GM18951 (cell line): ENCODE results near the gene ACCSL.

ENCODE experiments used
- POLR2A ChIP-seq: IDR thresholded peaks from 4 replicates; pipeline ENCODE4 v1.6.1; 2011; ENCODE audit warnings: mild to moderate bottlenecking; ENCODE audit not compliant: insufficient read length, insufficient read depth; ENCODE audit errors: extremely low read depth
- in situ Hi-C: fragments of 300-500 bp; cut with MboI; formaldehyde crosslinking; loops from one replicate; pipeline ENCODE4 v1.12.0; 2022; ENCODE audit warnings: low sequenced_read_pairs, mixed read lengths, inconsistent platforms; ENCODE audit not compliant: unreplicated experiment

Gene ACCSL

DNA sequence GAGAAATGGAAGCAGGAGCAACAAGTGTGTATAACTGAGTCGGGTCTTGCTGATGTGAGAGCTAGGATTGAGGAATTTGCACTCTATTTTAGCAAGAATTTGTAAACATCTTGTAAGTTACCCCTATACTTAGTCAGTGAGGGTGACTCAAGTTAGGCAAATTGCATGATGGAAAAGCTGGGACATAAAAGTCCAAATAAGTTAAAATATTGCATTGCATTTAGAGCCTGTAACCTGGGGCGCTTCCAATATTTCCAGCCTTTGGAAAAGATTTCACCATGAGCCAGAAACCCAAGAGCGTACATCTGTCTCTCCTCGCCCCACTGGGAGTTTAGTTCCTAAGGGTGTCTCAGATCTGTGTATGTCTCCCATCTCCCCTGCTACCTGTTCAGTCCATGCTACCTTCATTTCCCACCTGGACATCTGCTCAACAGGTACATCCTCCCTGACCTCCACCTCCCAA lies 37.0 kb upstream of the ACCSL start:
- in situ Hi-C loops: no loop called here
- no peak for TF ChIP-seq POLR2A

DNA sequence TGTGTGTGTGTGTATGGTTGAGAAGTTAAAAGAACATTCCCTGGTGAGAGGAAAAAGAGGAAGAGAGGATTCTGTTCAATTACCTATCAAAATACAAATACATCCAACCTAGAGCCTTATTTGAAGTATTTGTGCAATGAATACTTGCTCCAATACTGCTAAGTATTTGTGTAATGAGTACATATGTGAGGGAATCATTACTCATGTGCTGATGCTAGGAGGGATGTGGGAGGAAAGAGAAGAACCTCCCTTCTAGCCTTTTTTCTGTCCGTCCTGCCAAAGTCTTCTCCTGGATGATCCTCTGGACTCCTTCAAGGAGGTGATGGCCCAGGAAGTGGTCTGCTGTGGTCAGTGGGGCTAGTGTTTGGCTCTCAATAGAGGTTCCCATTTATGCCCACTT lies 36.0 kb upstream of the ACCSL start:
- no peak for TF ChIP-seq POLR2A
- in situ Hi-C loops: no loop called here

DNA sequence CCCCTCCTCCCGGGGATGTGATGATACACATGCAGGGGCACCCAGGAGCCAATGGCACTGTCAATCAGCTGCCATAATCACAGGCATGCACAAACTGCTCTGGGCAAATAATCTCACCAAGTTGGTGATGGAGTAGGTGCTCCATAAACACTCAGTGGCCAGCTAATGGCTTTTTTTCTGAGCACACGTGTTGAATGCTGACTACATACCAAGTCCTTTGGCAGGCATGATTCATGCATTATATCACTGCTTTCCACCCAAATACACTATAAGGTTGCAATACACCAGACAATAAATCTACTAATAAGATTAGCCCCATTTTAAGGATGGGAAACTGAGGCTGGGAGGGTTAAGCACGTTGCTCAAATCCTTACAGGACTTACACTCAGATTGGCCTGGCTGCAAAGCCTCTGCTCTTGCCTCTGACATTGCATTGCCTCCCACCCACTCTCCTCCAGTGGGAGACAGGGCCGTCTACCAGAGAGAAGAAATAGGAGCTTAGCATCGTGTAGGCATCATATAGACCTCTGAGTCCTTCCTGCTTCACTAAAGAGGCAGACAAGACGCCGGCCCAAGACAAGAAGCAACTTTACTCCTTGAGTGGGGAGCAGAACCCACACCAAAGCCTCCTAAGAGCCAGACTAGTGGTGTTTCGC lies 32.7 kb upstream of the ACCSL start:
- in situ Hi-C loops: no loop called here

DNA sequence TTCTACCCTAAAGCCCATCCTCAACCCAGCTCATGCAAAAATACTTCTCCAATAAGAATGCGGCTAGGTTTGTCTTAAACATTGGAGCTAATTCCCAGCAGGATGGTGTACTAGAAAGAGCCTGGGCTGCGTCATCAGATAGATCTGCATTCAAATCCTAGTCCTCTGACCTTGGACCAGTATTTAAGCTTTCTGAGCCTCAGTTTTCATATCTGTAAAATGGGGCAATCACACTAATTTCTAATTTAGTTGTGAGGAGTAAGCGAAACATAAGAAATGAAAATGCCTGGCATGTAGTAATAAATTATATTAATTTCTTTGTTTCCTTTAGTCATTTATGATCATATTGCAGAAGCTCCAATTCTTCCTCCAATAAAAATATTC lies 32.2 kb upstream of the ACCSL start:
- in situ Hi-C loops: no loop called here
- TF ChIP-seq POLR2A: no peak

More for the DNA sequence above, 32.7 kb upstream of the ACCSL start:
- TF ChIP-seq POLR2A: no peak

GRCh38 chr11:44016131-44016530 lies 31.6 kb upstream of the ACCSL start:
- in situ Hi-C loops: no loop called here
- no peak for TF ChIP-seq POLR2A

DNA sequence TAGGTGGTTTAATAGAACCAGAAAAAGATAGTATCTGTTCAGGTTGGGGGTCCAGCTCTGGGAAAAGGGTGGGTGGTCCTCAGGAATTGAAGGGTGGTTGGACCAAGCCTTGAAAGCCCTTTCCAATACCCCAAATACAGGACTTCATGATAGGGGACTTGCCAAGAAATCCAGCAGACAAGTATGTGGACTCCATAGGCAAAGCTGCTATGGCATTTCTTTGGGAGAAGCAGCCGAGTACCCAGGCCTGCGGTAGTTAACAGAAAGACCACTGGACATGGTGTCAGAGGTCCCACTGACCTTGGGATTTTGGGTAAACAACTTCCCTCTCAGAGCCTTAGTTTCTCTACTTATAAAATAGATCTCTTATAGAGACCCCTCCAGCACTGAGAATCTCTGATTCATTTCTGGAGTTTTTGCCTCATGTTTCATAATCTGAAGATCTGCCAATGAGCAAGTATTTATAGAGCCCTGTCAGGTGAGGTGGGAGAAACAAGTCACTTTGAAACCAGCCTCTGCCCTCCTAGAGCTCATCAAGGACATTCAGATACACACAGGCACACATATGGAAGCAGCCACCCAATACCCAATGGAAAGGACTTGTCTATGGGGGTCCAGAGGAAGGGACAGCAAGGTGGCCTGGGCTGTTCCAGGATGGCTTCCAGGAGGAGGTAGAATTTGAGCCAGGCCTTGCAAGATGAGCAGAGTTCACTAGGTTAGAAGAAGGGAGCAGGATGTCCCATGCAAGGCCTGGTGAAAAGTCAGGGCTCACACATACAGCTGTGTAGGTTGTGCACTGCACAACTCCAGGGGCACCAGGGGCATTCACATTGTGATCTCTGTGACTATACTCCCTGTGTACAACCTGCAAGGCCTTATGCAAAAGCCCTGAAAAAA lies 31.0 kb upstream of the ACCSL start:
- in situ Hi-C loops: no loop called here
- TF ChIP-seq POLR2A: no peak

DNA sequence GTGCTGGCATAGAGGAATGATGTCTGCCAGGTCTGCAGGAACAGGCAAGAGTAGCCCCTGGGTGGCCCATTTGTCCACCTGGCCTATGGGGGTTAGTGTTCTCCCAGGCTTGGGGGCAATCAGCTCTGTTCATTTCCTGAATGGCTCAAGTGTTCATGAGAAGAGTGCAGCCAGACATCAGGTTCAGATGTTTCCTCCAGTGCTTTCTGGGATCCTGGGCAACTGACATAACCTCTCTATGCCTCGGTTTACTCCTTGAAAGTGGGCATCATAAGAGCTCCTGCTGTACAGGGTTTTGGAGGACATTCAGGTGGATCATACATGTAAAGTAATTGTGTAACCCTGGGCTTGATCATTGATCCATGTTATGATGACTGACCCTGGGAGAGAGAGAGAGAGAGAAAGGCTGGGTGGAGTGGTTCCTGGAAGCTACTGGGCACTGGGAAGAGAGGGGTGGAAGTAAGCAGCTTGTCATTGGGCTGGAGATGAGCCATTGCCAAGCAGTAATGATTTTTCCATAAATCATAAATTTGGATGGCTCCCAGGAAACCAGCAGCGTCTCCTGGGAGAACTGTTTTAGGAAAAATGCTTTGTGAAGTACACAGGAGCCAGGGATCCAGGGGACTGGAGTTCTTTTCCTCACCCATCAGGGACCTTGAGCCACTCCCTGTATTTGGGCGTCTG lies 30.2 kb upstream of the ACCSL start:
- no peak for TF ChIP-seq POLR2A
- in situ Hi-C loops: no loop called here

GRCh38 chr11:44018127-44018521 lies 29.7 kb upstream of the ACCSL start:
- TF ChIP-seq POLR2A: no peak
- in situ Hi-C loops: no loop called here

DNA sequence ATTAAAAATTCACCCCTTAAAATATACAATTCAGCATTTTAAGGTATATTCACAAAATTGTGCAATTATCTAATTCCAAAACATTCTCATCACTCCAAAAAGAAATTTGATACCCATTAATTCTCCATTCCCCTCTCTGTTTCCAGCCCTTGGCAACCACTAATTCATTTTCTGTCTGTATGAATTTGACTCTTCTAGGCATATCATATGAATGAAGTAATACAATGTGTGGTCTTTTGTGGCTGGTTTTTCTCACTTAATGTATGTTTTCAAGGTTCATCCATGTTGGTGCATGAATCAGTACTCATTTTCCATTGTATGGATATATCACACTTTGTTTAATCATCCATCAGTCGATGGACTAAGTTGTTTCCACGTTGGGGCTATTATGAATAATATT lies 29.0 kb upstream of the ACCSL start:
- TF ChIP-seq POLR2A: no peak
- in situ Hi-C loops: no loop called here

- TF ChIP-seq POLR2A: no peak
- in situ Hi-C loops: no loop called here
Observed at GRCh38 chr11:44024977-44025376, 22.8 kb upstream of the ACCSL start.

GRCh38 chr11:44025727-44026126 lies 22.1 kb upstream of the ACCSL start:
- no peak for TF ChIP-seq POLR2A
- in situ Hi-C loops: no loop called here

- in situ Hi-C loops: no loop called here
Observed at GRCh38 chr11:44028401-44028800, 19.4 kb upstream of the ACCSL start.

GRCh38 chr11:44028816-44029506 lies 18.8 kb upstream of the ACCSL start:
- in situ Hi-C loops: no loop called here

More at GRCh38 chr11:44028401-44028800, 19.4 kb upstream of the ACCSL start:
- TF ChIP-seq POLR2A: no peak

More at GRCh38 chr11:44028816-44029506, 18.8 kb upstream of the ACCSL start:
- no peak for TF ChIP-seq POLR2A
